HL-60/S4 treated with retinoic acid at 250 ng/mL for 4 days and 3 days (cell line): ENCODE data around the gene KCMF1.

Source experiments
- in situ Hi-C: fragments of 300-500 bp; cut with MboI; formaldehyde crosslinking; loops from 2 replicates; pipeline ENCODE4 v1.7.0; 2022; ENCODE audit warnings: low sequenced_read_pairs

Gene KCMF1

DNA sequence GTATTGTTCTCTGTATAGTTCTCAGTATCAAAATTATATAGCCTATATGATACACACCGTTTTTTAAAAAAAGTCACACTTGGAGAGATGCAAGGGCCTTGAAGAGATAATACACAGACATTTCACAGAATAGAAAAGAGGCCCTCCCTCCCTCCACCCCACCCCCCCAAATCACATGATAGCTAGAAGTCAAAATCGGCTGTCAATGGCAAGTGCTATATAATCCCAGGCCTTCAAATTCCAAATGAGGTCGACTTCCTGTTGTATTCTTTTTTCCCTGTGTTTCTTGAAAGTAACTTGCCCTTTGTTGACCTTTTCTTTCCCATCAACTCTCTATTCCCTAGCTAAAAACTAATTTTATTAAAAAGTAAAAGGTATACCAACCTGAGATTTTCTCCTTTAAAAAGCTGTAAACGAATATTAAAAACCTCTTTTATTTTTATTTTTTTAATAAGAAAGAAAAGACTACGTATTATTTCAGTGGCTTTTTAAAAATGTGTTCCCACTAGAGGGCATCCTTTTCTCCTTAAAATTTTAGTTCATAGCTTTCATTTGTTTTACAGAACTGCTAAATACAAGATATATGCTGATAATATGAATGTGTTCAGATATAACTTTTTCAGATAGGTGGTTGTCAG lies 46.6 kb downstream of the KCMF1 start:
- in situ Hi-C loops = no loop called here

DNA sequence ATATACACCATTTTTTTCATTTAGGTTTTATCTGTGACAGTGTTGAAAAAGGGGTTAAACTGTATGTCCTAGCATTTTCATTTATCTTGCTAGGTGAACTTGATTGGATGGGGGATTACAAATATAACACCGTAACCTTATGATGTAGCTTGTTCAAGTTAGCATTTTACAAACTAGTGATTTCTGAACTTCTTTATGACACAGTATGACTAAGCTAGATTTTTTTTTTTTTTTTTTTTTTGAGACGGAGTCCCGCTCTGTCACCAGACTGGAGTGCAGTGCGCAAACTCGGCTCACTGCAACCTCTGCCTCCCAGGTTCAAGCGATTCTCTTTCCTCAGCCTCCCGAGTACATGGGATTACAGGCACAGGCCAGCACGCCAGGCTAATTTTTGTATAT lies 47.1 kb downstream of the KCMF1 start:
- in situ Hi-C loops = no loop called here

DNA sequence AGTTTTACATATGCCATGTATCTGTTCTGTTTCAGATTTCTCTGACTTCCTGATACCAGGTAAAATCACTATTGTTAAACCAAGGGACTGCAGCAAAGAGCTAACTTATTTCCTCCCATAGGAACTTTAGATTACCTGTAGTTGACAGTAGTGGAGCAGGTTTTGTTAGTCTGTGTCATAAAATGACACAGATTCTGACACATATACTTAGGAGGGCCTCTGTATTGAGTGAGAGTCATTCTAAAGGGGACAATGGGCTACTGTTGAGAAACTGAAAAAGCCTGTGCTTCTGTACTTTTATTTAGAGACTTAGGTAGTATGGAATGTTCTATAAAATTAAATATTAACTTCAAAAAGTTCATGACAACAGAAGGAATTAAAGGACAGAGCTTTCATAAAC lies 48.2 kb downstream of the KCMF1 start:
- in situ Hi-C loops = no loop called here

DNA sequence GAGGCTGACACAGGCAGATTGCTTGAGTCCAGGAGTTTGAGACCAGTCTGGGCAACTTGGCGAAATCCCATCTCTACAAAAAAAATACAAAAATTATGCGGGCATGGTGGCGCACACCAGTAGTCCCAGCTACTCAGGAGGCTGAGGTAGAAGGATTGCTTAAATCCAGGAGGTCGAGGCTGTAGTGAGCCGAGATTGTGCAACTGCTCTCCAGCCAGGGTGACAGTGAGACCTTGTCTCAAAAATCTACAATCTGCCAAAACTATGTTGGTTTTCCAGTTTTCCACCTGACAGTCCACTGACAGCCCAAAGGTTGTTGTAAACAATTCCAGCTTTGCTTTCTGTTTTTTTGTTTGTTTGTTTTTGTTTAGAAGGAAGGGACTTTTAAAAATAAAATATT lies 51.3 kb downstream of the KCMF1 start:
- in situ Hi-C loops = no loop called here

DNA sequence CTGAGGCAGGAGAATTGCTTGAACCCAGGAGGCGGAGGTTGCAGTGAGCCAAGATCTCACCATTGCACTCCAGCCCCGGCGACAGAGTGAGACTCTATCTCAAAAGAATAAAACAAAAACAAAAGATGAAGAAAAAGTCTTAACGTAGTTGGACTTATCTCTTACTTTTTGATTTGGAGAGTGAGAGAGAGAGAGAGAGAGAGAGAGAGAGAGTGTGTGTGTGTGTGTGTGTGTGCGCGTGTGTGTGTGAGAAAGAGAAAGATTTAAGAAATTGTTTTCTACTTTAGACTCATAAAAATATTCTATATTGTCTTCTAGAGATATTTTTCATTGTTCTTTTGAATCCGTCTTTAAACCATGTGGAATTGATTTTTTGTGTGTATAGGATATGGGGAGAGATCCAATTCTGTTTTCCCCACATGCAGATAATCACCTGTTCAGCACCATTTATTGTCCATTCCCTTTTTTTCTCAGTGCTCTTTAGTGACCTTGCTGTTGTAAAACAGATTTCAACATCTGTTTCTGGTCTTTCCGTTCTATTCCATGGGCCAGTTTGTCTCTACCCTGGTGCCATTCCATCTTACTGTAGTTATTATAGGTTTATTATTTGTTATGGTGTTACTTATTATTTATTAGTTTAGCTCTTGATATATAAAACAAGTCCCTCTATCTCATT lies 53.5 kb downstream of the KCMF1 start:
- in situ Hi-C loops = no loop called here

DNA sequence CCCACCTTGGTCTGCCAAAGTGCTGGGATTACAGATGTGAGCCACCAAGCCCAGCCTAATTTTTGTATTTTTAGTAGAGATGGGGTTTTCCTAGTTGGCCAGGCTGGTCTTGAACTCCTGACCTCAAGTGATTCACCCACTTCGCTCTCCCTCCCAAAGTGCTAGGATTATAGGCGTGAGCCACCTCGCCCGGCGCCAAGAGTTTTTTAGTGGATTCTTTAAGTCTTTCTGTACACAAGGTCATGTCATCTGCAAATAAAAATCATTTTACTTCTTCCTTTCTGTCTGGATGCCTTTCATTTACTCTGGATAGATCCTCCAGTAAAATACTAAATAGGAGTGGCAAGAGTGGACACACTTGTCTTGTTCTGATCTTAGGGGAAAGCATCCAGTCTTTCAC lies 61.7 kb downstream of the KCMF1 start:
- in situ Hi-C loops = no loop called here

DNA sequence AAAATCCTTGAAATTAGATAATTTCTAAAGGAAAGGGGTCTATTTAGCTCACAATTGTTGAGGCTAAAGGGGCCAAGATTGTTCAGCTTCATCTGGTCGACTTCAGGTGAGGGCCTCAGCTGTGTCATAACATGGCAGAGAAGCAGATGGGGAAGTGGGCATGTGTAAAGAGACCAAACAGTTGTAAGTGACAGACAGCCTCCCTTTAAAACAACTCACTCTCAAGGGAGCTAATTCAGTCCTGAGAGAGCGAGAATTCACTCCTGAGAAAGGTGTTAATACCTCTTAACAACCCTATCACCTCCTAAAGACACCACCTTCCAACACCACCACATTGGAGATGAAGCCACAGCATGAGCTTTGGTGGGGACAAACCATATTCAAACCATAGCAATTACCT lies 62.4 kb downstream of the KCMF1 start:
- in situ Hi-C loops = no loop called here

DNA sequence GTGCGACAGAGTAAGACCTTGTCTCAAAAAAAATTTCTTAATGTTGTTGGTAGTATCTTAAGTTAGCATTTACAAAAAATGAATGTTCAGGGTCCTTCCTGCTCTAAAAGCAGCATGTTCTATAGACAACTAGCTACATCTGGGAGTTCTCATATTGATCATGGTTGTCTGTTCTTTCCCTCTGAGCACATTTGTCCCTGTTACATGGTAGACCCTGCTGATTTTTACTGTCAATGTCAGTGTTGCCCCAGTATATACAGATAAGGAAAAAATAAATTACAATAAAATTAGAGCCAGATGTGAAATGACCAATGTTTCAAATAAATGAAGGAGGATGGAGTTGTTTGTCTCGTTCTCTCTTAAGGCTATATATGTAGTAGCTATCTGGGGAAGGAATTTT lies 63.2 kb downstream of the KCMF1 start:
- in situ Hi-C loops = no loop called here

DNA sequence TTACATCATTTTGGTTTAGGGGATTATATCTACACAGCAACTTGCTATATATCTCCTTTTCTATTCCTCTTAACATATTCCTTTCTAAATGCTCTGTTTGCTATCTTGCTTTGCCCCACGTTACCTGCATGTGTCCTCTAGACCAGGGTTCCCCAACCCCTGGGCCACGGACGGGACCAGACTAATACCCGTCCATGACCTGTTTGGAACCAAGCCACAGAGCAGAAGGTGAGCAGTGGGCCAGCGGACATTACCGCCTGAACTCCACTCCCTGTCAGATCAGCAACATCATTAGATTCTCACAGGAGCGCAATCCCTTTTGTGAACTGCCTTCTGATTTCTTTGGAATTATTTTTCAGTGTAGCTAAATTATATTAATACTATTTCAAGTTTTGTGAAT lies 66.7 kb downstream of the KCMF1 start:
- in situ Hi-C loops = no loop called here

DNA sequence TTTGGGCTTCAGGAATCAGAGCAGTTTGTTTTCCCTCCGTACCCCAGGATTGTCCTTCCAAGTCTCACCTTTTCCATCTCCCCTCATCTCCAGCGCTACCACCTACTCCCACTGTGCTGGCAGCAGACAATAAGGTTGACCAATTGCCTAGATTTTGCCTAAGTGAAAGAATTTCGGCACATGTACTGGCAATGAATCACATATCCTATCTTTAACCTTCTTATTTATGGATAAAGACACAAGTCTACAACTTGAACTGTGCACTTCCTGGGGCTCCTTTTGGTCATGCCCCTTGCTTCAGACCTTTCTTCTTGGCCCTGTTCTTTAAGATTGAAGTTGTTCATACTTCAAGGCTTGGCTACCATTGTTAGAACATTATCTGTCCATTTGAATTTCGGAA lies 71.4 kb downstream of the KCMF1 start:
- in situ Hi-C loops = no loop called here

DNA sequence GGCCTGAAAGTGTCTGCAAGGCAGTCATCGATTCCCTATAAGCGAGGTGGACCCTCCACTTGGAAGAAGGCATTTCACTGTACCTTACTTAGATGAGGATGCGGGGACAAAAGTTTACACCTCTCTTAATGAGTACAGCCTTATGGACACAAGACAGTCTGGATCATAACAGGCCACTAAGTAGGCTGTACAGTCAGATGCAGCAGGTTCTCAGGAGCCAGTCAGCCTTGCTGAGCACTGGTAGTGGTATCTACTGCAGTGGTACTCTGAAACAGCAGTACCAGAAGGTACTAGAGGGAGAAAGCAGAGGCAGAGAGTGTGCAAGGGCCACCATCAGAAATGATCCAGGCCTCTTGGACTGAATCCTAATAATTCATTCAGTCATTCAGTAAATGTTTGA lies 77.6 kb downstream of the KCMF1 start:
- in situ Hi-C loops = no loop called here

DNA sequence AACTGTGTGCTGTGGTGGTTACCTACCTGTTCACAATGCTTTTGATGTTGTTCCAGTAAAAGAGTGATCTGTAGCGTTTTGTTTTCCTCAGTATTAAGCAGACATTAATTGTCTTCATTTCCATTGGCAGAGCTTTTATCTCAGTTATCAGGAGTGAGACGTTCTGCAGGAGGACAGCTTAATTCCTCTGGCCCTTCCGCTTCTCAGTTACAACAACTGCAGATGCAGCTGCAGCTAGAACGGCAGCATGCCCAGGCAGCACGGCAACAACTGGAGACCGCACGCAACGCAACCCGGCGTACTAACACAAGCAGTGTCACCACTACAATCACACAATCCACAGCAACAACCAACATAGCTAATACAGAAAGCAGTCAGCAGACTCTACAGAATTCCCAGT lies 78.3 kb downstream of the KCMF1 start:
- in situ Hi-C loops = no loop called here

DNA sequence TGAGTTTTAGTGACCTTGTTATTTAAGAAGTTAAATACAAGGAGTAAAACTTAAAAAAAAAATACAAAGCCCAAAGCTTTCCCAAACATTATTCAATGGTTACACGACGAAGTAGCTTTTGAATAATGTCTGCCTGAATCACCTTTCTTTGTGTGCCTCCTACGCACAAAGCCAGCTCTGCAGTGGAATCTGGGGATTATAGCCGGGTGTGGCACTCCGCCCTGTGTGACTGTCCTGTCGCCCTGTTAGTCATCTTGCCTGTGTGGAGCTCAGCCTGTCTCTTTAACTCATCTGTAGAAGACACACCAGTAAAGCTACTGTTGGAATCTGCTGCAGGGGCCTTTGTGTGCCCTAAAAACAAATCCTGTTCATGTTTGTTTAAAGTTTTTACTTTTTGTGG lies 82.8 kb downstream of the KCMF1 start:
- in situ Hi-C loops = no loop called here

DNA sequence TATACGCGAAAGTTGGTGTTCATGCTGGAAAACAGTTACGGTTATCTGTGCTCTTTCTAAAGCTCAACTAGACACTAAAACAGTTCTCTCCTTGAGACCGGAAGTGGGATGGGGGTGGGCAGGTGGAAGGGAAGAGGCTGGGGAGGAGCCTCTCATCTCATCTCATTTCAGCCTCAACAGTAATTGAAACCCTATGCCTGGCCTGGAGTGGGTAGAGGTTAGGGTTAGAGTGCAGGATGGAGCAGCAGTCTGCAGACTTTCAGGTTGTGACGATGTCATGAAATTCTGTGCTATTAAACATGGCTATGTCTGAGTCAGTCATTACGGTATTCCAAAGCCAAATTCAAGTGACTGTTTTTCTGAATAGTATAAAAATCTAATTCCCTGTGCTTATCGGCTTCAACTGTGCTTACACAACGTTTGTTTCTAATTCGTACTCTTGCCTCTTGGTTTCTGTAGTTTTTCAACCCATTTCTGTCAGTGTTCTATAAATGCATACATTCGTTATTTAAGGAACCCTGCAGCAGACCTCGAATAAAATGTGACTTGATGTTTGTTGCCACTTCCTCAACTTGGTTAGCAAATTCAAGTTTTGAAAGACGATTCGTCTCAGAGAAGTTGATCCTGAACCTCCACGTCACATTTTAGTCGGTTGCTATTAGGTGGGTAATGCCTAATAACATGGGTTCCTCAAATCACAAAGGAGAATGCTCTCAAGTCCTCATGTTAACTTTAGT lies 86.4 kb downstream of the KCMF1 start:
- in situ Hi-C loops = no loop called here

DNA sequence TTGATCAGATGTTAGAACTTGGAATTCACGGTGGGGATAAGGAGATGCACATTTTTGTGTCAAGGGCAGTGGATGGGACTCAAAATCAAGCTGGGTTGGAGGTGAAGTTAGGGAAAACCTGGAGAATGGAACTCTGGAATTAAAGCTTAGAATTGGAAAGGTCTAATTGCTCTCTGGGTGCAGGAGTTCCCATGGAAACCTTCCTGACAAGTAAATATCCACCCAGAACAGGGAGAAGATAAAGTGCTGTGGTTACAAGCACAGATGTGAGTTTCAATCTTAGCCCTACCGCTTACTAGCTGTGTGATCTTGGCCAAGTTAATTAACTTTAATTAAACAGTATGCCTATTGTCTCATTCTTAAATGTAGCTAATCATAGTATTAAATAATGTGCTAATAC lies 90.9 kb downstream of the KCMF1 start:
- in situ Hi-C loops = no loop called here

DNA sequence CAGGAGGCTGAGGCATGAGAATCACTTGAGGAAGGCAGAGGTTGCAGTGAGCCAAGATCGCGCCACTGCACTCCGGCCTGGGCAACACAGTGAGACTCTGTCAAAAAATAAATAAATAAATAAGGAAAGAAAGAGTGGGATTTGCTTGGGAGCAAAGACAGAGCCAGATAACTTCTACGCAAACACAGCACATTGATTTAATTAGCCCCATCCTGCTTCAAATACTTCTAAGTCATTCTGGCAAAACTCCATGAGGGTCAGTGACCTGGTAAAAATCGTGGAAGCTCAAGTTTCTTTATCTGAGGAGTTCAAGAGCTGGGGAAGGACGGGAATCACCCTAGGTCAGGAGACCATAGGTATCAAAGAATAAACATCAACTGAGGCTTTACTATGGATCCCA lies 91.6 kb downstream of the KCMF1 start:
- in situ Hi-C loops = no loop called here

DNA sequence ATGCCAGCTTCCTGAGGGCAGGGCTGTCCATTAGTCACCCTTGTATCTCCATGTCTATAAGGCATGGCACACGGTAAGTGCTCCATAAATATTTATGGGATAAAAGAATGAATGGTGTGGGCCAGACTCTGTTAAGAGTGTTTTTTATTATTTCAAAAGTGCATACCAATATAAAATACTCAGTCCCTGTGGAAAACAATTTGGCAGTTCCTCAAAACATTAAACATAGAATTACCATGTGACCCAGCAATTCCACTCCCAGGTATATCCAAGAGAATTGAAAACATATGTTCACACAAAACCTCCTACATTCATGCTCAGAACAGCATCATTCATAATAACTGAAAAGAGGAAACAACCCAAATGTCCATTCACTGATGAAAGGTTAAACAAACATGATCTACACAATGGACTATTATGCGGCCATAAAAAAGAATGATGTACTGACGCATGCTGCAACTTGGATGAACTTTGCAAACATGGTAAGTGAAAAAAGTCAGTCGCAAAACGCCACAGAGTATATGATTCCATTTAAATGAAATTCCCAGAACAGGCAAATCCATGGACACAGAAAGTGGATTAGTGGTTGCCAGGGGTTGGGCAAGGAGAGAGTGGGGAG lies 93.1 kb downstream of the KCMF1 start:
- in situ Hi-C loops = no loop called here

DNA sequence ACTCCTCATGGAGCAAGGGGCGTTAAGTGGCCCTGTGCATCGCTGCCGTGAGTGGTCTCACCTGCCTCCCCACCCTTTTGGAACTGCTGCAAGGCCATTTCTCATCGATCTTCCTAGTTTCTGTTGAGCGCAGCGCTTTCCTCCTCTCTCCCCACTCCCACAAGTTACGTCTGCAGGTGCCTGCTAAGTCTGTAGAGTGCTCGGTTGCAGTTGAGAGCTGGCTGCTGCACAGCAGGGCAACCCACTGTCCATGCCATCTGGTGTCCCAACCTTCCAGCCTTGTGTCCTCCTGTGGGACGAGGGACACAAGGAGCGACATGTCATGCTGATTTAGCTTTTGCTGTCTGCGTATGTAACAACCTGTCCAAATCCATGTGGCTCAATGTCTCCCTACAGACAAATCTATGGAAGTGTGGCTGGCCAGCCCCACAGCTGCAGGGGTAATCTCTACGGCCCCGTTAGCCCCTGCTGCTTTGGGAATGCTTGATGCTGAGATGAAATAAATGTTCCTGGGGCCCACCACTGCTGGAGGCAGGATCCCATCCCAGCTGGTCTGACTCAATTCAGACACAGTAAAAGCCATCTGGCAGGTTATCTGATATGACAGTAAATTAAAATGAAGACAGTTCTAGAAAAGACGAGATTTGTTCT lies 94.1 kb downstream of the KCMF1 start:
- in situ Hi-C loops = no loop called here

DNA sequence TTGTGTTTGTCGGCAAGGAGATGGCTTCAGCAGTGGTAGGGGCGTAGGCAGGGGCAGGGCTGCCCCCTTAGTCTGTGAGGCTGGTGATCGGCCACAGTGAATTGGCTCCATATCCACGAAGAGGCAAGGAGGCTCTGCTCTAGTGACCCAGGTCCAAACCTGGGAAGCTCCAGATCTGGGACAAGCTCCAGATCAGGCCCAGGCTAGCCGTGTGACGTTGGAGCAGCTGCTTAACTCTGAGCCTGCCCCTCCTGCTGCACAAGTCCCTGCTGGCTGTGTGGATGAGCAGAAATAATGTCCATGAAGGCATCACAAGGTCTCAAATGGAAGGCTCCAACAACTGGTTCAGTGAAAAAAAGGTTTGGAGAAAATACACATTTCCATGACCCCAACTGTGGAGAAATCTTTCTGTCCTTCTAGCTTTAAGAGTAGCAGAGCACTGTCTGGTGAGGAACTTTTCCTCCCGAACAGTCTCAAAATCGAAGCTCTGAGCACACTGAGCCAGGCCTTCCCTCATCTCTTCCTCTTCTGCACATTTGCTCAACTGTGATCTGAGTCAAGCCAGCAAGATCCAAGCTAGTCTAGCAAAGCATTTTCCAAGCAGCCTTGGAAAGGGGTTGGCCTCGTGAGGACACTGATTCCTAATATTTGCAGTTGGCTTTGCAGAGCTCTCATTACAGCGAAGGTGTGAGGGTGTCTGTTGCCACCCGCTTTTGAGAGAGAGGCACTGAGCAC lies 95.2 kb downstream of the KCMF1 start:
- in situ Hi-C loops = no loop called here

DNA sequence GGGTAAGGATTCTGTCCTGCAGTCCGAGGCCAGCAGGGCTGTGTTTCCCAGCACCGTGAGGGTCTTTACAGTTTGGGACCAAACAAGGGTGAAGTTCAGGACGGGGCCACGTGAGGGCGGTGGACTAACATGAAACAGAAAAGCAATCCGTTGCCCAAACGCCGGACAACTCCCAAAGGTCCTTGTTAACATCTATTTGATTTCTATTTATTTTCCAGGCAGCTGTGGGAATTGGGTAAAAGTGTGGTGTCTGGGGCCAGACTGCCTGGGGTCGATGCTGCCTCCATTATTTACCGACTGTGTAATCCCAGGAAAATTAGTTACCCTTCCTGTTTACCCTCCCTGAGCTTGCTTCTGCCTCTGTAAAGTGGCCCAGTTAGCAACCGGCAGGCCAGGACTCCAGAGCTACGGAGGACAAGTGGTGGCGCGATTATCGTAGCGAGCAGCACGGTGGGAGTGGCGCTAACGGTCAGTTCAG lies 96.0 kb downstream of the KCMF1 start:
- in situ Hi-C loops = no loop called here

DNA sequence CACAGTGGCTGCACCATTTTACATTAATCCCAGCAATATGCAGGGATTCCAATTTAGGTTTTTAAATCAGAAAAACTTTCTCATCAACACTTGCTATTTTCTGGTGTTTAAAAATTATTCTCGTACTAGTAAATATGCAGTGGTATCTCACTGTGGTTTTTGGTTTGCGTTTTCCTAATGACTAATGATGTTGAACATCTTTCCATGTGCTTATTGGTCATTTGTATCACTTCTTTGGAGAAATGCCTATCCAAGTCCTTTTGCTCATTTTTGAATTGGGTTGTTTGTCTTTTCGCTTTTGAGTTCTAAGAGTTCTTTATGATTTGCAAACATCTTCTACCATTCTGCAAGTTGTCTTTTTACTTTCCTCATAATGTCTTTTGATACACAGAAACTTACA lies 100.1 kb downstream of the KCMF1 start:
- in situ Hi-C loops = no loop called here
